NCI-H2081 treated with DMSO at 0.1 percent for 48 hours (cell line): Measurements from ENCODE around the gene COTL1.

ENCODE experiments used
- DNase-seq: peaks from one replicate; lab custom pipeline; 2025; lab: John Stamatoyannopoulos, UW

The COTL1 gene

GRCh38 chr16:84617791-84618580 is at the start of gene COTL1:
TSS of gene COTL1 (minus strand) at chr16:84618078. CDS start at chr16:84617914, 164 bp downstream.
- peak; percentile 47 for DNase-seq

GRCh38 chr16:84665843-84666242 is 48.0 kb upstream of the COTL1 start:
- DNase-seq: no peak

- no peak for DNase-seq
Measured at GRCh38 chr16:84665359-84665758, 47.5 kb upstream of the COTL1 start.

GRCh38 chr16:84663433-84664101 is 45.7 kb upstream of the COTL1 start:
- DNase-seq: no peak

- DNase-seq: no peak
Measured at GRCh38 chr16:84662471-84662870, 44.6 kb upstream of the COTL1 start.

- DNase-seq: no peak
Measured at GRCh38 chr16:84661418-84662060, 43.7 kb upstream of the COTL1 start.

- no peak for DNase-seq
Measured at GRCh38 chr16:84660973-84661372, 43.1 kb upstream of the COTL1 start.

- DNase-seq: no peak
Measured at GRCh38 chr16:84659656-84660300, 41.9 kb upstream of the COTL1 start.

- DNase-seq: no peak
Measured at GRCh38 chr16:84658690-84659089, 40.8 kb upstream of the COTL1 start.

- no peak for DNase-seq
Measured at GRCh38 chr16:84657229-84657837, 39.5 kb upstream of the COTL1 start.

- DNase-seq: no peak
Measured at GRCh38 chr16:84656649-84657048, 38.8 kb upstream of the COTL1 start.

GRCh38 chr16:84654998-84655397 is 37.1 kb upstream of the COTL1 start:
- DNase-seq: no peak

GRCh38 chr16:84654238-84654637 is 36.4 kb upstream of the COTL1 start:
- DNase-seq: no peak

- no peak for DNase-seq
Measured at GRCh38 chr16:84652566-84652965, 34.7 kb upstream of the COTL1 start.

GRCh38 chr16:84650062-84650991 is 32.4 kb upstream of the COTL1 start:
- DNase-seq: no peak

- no peak for DNase-seq
Measured at GRCh38 chr16:84649511-84649861, 31.6 kb upstream of the COTL1 start.

- no peak for DNase-seq
Measured at GRCh38 chr16:84648595-84649510, 31.0 kb upstream of the COTL1 start.

GRCh38 chr16:84647828-84648594 is 30.1 kb upstream of the COTL1 start, which contains the start of gene KLHL36:
TSS of gene KLHL36 (plus strand) at chr16:84648511. CDS start at chr16:84650868, 2,357 bp downstream.
- no peak for DNase-seq

GRCh38 chr16:84643674-84644073 is 25.8 kb upstream of the COTL1 start:
- DNase-seq: no peak
